ENCODE measurements around the gene KLC1. TPM values are rescaled to one million over a fixed set of nuclear protein-coding genes. Genes with fewer than 3 reads are reported as not detected.
"Not testable (repeated sequence)": the region's sequence is repeated elsewhere in the genome, so short reads cannot be mapped to it uniquely, and the experiment has no call there.

The KLC1 gene
- total RNA-seq, 4 donors from 2014 or later: 236 to 340 (median 281) TPM

DNA sequence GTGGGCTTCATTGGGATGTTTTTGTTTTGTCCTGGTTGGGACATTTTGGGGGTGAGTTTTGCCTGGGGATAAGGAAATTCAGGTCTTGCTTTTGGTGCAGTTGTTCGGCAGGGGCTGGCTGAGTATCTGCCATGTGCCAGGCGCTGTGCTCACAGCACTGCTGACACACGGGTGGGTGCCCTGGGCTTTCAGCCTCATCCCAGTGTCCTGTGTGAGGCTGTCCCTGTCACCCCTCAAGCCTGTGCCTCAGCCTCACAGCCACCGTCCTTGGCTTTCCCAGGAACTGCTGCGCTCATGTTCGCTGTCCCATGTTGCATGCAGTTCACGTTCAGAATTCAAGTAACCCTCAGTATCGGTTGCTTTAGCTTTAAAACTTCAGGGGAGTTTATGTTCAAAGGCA is 61.3 kb downstream of the KLC1 start:
- H3K27me3 ChIP-seq: no peaks in the 10 kb centered on the region
- 88 to 95% methylated on average over 8 of the region's 8 CpGs for WGBS, 2 donors
- intact Hi-C loops (cut with DNase I): no loop called here
- peaks cover 31 to 34% of the 10 kb centered on the region in 2 donors for H3K36me3 ChIP-seq
- H3K27ac ChIP-seq: peak overlapping the region in 1 of 3 donors; percentile 16
- peaks cover 22 to 26% of the 10 kb centered on the region in 2 donors for H3K4me1 ChIP-seq
- DNase-seq: no peak
- TF ChIP-seq, protein P1, sequence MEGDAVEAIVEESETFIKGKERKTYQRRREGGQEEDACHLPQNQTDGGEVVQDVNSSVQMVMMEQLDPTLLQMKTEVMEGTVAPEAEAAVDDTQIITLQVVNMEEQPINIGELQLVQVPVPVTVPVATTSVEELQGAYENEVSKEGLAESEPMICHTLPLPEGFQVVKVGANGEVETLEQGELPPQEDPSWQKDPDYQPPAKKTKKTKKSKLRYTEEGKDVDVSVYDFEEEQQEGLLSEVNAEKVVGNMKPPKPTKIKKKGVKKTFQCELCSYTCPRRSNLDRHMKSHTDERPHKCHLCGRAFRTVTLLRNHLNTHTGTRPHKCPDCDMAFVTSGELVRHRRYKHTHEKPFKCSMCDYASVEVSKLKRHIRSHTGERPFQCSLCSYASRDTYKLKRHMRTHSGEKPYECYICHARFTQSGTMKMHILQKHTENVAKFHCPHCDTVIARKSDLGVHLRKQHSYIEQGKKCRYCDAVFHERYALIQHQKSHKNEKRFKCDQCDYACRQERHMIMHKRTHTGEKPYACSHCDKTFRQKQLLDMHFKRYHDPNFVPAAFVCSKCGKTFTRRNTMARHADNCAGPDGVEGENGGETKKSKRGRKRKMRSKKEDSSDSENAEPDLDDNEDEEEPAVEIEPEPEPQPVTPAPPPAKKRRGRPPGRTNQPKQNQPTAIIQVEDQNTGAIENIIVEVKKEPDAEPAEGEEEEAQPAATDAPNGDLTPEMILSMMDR (IDR thresholded peaks at IDR 0.05): no peak
- no peak for TF ChIP-seq POLR2A (IDR thresholded peaks at IDR 0.05)
- no peak overlapping the region for H3K4me3 ChIP-seq (replicated peaks in 1 of 3)
- H3K9me3 ChIP-seq: no peaks in the 10 kb centered on the region

DNA sequence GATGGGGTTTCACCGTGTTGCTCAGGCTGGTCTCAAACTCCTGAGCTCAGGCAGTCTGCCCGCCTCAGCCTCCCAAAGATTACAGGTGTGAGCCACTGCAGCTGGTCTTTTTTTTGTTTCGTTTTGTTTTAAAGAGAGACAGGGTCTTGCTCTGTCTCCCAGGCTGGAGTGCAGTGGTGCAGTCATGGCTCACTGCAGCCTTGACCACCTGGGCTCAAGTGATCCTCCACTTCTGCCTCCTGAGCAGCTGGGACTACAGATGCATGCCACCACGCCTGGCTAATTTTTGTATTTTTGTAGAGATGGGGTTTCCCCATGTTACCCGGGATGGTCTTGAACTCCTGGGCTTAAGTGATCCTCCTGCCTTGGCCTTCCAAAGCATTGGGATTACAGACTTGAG is 62.6 kb downstream of the KLC1 start:
- H3K27me3 ChIP-seq; intact Hi-C loops (cut with DNase I); H3K4me3 ChIP-seq (replicated peaks in 1 of 3); H3K27ac ChIP-seq; H3K9me3 ChIP-seq: not testable (repeated sequence)
- peaks cover 22 to 29% of the 10 kb centered on the region in 2 donors for H3K4me1 ChIP-seq
- peak; percentile 81 for DNase-seq
- 19 to 45% methylated on average over 3 to 5 of the region's 5 CpGs for WGBS, 2 donors
- peaks cover 23 to 25% of the 10 kb centered on the region in 2 donors for H3K36me3 ChIP-seq

DNA sequence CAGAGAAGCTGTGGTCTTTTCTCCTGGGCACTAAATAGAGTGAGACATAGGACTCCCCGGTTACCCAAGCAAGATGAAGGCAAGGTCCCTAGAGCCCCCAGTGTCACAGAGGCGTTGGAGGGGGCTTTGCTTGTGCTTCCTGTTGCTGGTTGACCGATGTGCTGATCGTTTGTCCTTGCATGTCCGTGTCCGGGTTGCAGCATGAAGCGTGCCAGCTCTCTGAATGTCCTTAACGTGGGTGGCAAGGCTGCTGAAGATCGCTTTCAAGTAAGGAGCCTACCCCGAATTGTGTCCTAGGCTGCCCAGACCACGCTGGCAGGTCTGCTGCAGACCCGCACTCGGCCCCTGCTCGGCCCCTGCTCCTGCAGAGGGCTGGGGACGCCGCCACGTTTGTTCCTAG is 63.1 kb downstream of the KLC1 start:
- TF ChIP-seq, protein P1 (IDR thresholded peaks at IDR 0.05): no peak
- TF ChIP-seq POLR2A (IDR thresholded peaks at IDR 0.05): no peak
- Histone ChIP-seq H3K4me3 (replicated peaks in 1 of 3) (no peak overlapping the region), H3K4me1 (peaks cover 22 to 34% of the 10 kb centered on the region in 2 donors), H3K9me3 (no peaks in the 10 kb centered on the region), H3K27me3 (no peaks in the 10 kb centered on the region), H3K36me3 (peaks cover 23 to 25% of the 10 kb centered on the region in 2 donors), H3K27ac (no peak overlapping the region)
- intact Hi-C loops (cut with DNase I): no loop called here
- DNase-seq: no peak
- whole genome bisulfite sequencing, 2 donors: 94 to 95% methylated on average over 13 to 15 of the region's 17 CpGs

DNA sequence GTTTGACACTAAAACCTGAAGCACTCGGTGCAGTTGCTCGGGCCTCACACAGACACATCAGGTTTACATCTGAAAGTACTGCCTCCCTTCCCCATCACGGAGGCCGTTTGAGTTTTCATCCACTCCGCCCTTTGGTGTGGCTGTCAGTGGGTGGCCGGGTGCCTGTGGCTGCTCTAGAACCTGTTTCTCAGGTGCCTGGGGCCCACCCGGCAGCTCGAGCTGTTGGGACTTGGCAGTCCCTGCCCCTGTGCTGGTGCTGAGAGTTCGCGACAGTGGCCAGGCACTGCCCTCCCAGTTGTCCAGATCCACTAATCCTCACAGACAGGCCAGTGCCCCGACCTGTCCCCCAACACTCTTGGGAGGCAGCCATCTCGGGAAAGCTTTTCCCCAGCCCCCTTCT is 63.9 kb downstream of the KLC1 start:
- no peaks in the 10 kb centered on the region for H3K9me3 ChIP-seq
- H3K4me1 ChIP-seq: peaks cover 22 to 41% of the 10 kb centered on the region in 2 donors
- H3K36me3 ChIP-seq: peaks cover 21 to 24% of the 10 kb centered on the region in 2 donors
- intact Hi-C loops (cut with DNase I): no loop called here
- no peaks in the 10 kb centered on the region for H3K27me3 ChIP-seq
- no peak for DNase-seq
- no peak overlapping the region for H3K27ac ChIP-seq
- no peak for TF ChIP-seq POLR2A (IDR thresholded peaks at IDR 0.05)
- TF ChIP-seq, protein P1 (IDR thresholded peaks at IDR 0.05): no peak
- no peak overlapping the region for H3K4me3 ChIP-seq (replicated peaks in 1 of 3)
- 88 to 93% methylated on average over 10 to 12 of the region's 12 CpGs for WGBS, 2 donors

DNA sequence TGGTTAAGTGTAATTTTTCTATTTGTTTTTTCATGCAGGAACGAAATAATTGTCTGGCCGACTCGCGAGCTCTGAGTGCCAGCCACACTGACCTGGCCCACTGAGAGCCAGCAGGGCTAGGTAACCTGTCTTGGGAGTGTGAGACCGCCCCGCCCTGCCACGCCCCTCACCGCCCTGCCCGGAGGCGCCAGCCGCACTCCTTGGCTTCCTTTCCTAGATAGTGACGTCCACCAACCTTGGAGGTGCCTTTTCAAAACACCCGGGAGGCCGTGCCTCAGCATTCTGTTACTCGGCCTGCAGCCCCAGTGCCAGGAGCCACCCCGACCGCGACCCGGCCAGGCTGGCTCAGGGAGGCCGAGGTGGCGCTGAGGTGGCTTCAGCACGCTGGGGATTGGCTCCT is 64.5 kb downstream of the KLC1 start:
- no peak overlapping the region for H3K4me3 ChIP-seq (replicated peaks in 1 of 3)
- WGBS, 2 donors: 93% methylated on average over 22 of the region's 22 CpGs
- H3K4me1 ChIP-seq: peaks cover 22 to 44% of the 10 kb centered on the region in 2 donors
- H3K36me3 ChIP-seq: peaks cover 23 to 29% of the 10 kb centered on the region in 2 donors
- H3K27ac ChIP-seq: no peak overlapping the region
- no peak for TF ChIP-seq POLR2A (IDR thresholded peaks at IDR 0.05)
- TF ChIP-seq, protein P1 (IDR thresholded peaks at IDR 0.05): no peak
- H3K9me3 ChIP-seq: no peaks in the 10 kb centered on the region
- intact Hi-C loops (cut with DNase I): no loop called here
- H3K27me3 ChIP-seq: no peaks in the 10 kb centered on the region
- no peak for DNase-seq
